GM18907 (cell line): ENCODE measurements around the gene PYGM.
A peak's percentile ranks its signal among the peaks of the same experiment; 100 is the strongest.

Experiments
- ATAC-seq: cut with Tn5 transposase; IDR thresholded peaks from one replicate; pipeline ENCODE4 v1.9.1; 2021; ENCODE audit warnings: mild to moderate bottlenecking, moderate library complexity; ENCODE audit not compliant: unreplicated experiment

Gene PYGM

DNA sequence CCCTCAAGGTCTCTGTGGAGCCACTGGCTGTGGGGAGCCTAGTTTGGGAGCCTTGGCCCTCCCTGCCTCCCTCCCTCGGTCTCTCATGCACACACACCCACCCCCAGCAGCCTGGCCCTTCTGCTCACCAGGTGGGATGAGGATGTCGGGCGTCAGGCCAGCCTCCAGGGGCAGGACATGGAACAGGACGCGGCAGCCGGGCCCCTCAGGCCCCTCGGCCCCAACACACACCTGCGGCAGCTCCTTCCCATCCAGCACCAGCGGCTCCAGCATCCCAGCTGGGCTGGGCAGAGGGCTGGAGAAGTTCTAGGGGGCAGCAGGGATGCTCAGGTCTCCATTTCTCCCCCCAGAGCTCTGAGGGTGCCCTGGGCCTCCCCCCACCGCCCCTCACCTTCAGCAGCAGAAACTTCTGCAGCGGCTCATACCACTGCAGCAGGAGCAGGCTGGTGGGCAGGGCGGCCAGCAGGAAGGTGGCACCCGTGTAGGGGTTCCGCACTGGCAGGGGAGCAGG, 32.1 kb upstream of the PYGM start:
- ATAC-seq, result no peak

DNA sequence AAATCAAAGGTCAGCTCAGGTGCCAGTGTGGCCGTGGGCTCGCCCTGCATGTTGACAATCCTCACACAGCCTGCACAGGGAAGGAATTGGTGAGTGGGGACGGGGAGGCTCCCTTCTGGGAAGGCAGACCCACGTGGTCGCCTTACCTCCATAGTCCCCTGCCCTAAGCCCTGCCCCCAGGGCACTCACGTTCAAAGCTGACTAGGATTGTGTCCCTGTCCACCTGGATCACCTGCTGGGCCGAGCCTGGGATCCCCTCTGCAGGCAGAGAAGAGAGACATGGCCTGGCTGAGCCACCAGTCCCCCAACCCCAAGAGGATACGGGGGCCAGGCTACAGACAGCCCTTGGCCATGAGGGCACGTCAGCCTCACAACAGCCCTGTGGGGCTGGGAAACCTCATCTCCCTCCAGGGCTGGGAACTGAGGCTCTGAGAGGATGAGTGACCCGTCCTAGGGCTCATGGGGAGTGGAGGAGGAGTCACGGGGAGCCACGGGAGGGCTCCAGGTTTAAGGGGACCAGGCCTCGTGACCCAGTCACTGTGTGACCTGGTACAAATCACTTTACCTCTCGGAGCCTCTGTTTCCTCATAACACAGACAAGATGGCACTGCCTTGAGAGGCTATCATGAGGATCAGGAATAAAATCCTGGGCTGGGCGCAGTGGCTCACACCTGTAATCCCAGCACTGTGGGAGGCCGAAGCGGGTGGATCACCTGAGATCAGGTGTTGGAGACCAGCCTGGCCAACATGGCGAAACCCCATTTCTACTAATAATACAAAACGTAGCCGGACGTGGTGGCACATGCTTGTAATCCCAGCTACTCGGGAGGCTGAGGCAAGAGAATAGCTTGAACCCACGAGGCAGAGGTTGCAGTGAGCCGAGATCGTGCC, 30.7 kb upstream of the PYGM start:
- no peak for ATAC-seq

DNA sequence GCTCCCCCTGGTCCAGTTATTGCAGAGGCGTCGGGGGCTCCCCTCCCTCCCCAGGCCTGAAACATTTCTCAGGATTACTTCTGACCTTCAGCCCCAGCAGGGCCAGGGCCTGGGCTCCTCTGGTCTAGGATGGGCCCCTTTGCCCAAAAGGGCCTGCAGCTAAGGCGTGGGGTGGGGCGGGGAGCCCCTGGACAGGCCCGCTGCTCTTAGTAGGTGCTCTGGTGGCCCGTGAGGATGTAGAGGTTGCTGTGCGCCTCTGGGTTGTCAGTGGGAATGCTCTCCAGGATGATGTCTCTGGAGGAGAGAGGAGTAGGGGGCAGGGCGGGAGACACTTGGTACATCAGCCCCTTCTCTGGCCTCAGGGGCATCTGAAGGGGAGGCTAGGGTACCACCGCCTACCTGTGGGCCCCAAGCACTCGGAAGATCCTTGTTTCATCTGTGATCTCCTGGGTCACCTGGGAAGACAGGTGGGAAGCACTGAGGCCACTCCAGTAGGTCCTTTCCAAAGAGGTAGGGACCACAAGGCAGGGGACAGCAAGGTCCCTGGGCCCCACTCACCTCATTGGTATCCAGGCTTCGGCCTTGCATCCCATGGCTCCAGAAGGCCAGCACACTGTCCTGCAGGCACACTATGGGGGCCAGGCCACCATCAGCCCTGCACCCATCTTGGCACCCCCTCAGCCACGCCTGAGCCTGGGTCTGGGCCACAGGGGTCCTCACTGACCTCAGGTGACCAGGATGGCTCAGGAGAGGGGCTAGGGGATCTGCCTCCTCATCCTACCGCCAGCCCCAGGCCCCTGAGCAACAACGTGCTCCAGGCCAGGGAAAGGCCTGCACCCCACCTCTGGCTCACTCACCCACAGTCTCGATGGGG, 29.8 kb upstream of the PYGM start:
- ATAC-seq, result no peak

DNA sequence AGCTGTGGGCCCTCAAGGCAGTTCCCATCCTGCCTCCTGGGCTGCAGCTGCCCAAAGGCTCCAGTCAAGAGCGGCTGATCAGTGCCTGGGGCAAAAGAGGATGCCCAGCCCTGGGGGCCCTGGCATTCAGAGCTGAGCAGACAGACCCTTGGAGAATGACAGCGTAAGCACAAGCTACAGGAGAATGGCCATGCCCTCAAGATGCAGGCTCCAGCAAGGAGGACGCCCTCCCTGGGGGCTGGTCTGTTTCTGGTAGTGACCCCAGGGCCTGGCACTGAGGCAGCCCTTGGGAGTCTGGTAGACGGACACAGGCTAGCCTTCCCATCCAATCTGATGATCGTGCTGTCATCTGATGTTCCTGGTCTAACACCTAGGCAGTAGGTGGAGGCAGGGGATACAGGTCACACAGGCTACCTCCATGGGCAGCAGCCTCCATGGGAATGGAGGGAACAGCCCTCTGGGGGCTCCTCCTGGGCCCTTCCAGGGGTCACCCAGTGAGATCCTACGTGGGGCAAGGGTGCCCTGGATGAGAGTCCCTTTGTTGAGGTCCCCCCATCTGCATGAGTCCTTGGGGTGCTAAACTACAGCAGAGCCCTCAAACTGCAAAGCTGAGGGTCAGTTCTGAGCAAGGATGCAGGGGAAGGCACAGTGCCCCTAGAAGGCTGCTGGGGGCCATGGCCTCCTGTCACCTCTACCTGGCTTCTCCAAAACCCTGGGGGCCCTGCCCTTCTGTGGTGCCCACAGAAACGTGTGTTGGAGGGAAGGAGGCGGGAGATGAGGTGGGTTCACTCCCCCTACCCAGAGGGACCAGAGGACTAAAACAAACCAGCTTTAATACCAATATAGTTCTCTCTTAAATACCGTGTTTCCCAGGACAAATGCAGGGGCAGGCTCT, 28.8 kb upstream of the PYGM start:
- no peak for ATAC-seq

DNA sequence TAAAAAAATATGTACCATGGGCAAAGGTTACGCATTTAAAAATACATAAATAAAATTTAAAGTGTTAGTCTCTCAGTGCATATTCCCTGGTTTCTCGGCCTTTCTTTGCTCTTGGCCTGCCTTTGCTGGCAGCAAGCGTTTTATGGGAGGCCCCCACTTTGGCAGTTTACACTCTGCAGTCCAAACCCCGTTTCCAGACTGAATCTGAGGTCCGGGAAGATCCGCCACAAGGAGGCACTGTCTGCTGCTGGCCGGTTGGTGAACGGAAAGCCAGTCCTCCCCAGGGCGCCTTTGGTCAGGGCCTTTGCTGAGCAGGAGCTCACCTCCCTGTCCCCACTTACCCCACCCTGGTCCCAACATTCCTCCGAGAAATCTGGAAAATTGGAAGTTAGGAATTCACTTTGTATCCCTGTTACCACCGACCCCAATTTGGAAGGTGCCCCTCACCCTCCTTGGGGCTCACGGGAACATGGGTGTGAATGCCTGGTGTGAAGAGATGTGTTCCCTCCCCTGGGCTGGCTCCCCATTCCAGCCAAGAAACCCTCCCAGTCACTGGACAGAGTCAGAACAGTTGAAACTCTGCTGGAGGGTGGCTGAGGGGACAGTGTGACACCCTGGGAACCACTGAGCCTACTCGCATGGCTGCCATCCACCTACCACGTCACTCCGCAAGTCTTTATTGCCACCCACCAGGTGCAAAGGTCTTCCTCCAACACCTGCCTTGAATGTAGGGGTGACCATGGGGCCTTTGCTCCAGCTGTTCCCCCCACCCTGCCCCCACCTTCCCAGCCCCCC, 27.9 kb upstream of the PYGM start:
- ATAC-seq, result no peak

DNA sequence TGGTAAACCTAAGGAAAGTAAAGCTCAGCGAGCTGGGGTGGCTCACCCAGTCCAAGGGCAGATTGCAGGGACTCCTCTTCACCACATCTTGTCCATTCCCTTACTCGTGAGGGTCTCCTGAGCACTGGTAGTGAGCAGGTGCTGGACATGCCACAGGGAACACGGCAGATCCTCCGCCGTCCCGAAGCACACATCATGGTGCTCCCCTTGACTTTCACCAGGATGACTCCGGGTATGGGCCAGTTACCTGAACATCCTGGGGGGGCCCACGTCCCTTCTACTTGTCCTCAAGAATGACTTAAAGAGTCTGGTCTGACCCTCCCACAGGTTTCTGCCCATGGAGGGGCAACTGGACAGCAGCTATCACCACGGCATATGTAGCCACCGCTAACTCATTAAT, 26.5 kb upstream of the PYGM start:
- ATAC-seq, result no peak

DNA sequence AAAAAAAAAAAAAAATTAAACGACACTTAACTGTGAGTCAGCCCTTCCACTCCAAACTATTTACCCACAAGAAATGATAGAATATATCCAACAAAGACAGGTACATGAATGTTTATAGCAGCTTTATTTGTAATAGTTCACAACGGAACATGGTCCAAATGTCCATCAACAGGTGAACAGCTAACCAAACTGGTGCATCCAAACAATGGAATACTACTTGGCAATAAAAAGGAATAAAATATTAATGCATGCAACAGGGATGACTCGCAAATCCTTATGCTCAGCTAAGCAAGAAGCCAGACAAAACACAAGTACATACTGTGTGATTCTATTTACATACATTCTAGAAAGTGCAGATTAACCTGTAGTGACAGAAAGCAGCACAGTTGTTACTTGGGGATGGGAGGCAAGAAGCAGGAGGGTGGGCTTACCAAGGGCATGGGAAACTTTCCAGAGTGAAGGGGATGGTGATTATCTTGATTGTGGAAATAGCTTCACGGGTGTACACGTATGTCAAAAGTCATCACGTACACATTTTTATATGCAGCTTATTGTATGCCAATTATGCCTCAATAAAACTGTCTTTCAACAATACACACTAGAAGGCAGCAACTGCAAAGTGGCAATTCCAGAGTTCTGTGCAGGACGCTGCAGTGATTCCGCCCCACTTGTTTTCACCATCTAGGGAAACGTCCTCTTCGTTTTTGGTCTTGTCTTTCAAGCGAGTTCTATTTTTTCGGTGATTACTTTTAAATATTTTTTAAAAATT, 25.2 kb upstream of the PYGM start:
- no peak for ATAC-seq

DNA sequence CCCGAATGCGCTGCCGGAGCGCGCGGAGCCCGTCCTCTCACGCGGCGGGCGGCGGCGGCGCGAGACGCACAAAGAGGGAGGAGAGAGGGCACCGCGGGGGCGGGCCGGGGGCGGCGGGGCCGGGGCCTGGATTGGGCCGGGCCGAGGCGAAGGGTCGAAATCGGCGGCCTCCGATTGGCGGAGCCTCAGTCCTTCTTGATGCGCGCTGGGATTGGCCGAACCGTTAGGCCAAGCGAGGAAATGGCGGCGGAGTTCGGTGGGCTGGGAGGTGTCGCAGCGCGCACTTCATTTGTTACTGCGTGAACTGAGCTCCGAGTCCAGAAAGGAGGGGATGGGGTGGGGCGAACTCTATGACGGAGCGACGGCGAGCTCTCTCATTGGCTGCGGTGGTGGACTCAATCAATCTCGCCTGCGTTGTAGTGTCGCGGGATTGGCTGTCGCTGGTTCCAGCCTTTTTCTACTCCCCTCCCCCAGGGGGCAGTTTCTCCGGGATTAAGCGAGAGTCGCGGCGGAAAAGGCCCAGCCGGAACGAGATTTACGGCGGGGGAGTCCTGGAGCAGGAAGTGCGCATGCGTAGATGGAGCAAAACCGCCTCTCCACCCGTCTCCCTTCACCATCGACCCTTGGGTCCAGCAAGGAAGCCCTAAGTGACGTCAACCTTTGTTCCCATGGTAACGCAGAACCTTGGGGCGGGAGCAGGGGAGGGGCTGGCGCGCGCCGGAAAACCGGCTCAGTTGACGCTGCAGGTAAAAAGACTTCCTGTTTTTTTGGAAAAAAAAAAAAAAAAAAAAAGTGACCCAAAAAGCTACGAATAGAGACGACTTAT, 18.9 kb upstream of the PYGM start, which contains the start of gene SF1:
Gene SF1, minus strand, starts transcription at position 70 of the 826 bp plus-strand sequence. CDS start 150 bp downstream, outside the sequence.
- ATAC-seq, result peak; percentile 84

DNA sequence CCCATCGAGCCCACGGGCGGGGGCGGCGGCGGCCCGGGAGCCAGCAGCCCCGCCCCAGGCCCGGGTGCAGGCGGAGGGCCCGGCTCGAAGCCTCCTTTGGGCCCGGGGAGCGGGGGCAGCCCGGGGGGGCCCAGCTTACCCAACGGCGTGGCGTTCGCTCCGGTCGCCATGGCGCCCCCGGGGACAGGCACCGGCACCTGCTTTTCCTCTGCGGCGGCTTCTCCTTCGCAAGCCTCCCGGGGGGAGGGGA, 18.4 kb upstream of the PYGM start:
- peak; percentile 31 for ATAC-seq

DNA sequence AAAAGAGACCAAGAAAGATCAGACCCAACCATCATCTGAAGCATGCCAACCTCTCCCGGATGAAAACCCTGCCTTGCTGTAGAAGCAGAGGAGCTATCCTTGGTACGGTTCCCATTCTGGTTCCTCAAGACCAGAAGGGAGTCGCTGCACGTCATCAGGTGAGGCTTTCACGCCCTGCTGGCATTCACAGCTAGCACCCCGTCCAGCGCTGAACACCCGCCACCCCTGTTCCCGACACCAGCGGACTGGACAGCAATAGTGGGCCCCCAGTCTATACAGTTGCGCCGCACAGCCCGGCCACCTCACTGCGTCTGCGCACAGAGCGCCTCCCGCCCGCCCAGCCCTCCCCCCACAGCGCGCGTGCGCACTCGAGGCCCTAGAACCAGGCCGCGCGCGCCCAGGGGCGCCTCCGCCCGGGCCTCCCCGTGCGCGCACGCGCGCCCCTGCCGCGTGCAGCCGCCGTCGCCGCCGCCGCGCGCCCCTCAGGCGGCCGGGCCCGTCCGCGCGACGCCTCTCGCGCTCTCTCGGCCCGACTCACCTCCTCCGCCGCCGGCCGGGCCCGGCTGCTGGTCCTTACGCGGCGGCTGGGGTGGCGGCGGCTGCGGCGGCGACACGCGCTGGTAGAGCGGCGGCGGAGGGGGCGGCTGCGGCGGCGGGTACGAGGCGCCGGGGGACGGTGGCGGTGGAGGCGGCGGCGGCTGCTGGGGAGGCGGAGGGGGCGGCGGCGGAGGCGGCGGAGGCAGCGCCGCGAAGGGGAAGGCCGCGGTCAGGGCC, 17.9 kb upstream of the PYGM start:
- peak; percentile 20 for ATAC-seq

DNA sequence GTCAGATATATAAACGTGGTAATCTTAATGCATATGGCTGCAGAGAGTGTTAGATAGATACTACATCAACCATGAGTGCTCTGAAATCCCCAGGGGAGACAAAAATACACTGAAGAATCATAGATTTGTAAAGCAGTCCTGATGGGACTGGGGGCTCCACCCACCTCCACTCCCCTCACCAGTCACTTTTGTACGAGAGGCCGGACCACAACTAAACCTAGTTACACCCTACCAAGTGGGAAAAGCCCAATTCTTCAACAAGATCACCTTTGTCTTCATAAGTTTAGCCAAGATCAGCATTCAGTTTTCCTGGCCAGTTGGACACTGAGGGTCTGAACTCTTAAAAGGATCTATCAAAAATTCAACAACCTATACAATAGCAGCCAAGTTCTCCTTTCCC, 17.1 kb upstream of the PYGM start:
- ATAC-seq, result no peak

DNA sequence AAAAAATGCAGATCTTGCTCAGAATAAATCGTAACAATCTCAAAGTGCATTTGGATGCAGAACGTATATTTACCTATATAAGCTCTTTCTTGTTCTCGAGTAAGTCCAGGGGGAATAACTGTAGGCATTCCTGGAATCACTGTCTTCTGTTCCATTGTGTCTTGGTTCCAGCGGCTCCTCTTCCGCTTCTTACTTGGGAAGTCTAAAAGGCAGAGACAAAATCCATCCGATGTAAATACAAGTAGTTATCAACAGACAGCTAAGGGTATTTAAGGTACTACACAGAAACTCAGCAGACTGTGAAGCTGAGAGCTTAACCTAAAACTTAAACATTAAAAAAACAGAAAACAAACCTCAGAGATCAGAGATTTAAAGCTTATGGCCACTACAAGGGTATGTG, 16.7 kb upstream of the PYGM start:
- no peak for ATAC-seq

DNA sequence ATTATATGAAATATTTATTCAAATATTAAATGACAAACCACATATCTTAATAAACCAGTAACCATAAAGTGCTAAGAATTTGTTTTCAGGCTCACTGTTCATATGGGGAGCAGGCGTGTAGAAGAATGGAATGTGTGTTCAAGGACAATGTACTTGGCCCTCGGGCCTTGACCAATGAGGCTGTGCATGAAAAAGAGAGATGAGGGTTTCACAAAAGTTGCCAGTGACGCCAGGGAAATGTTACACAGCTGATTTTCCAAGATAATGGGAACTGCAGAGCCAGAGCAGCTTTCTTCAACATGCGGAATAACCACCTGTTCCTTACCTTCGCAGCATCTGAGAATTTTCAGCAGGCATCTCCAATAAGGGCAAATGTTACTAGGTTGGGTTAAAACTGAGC, 14.4 kb upstream of the PYGM start:
- ATAC-seq, result no peak

DNA sequence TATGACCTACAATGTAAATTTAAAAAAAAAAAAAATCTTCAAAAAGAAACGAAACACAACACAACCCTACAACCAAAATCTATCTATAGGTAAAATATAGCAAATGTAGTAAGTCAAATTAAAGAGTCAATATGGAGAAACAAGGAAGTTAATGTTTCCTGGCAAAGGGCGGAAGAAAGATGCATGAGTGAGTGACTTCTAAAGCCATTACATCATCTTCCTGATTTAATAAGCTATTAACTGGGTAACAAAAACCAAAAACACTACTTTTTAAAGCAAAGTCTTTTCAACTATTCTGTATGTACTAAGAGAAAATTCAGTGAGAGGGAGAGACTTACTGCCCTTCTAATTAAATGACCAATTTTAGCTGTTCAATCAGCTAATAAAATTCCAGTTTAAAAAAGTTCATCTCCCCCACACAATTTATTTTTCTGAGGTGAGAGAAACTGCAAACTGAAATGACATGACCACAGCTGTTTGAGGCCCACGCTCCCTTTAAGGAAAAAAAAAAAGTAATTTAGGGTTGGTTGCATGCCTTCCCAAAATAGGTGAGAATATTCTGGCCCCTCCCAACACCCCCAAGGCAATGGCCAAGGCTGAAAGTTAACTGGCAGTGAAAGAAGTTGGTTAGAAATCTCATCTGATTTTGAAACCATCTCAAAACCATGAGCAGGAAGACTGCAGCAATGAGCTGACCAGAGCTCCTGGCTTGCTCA, 12.7 kb upstream of the PYGM start:
- peak; percentile 32 for ATAC-seq

DNA sequence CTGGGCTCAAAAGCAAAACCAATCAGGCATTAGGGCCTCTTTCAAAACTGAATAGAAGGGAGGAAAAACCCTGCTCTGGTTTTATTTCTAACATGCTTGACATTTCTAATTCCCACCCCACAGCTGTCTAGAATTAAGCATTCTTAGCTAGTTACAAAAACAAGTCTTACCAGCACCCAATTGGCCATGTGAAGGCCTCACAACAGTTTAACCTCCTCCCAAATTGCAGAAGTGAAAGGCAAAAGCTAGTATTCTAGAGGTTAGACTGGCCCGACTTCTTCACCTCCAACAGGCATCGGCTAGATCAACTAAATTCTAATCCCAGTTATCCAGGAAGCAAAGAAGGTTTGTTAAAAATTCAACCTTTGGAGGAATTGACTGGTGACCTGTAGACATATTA, 12.1 kb upstream of the PYGM start:
- ATAC-seq, result no peak

DNA sequence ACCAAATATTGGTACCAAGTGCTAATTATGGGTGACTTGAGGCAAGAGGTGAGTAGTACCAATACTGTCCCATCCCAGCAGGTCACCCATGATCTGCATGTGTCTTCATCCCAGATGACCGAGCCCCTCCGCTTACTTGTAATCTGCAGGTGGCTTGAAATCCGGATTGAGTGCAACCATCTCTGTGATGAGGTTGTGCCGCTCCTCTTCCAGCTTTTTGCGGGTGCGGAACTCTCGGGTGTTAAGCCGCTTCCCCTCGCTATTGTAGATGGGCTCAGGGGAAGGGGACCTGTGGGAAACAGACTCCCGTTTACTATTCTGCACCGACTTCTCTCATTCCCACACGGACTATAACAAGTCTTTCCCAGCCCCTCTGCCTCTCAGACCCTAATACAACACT, 10.3 kb upstream of the PYGM start:
- no peak for ATAC-seq

DNA sequence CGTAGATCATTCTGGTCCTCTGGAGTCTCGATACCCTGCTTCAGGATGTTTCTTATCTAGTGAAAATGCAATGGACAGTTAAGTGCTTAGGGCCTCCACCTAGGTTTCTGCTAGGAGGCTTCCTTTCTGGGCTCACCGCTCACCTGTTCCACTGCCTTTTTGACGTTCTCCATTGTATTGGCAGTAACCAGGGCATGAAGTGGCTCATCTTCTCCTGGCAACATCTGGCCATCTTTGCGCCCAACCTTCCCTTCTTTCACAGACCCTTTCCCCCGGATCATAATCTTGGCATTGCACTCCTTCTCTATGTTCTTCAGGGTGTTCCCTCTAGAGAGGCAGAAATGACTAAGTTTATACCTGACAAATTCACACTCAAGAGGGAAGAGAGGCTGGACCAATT, 9.5 kb upstream of the PYGM start:
- no peak for ATAC-seq
